ENCODE results near the gene POU2F3. TPM values are rescaled to one million over a fixed set of nuclear protein-coding genes. Genes with fewer than 3 reads are reported as not detected.

POU2F3 gene
- total and polyA plus RNA-seq, 11 donors, result 0.15 TPM; not detected in 10

DNA sequence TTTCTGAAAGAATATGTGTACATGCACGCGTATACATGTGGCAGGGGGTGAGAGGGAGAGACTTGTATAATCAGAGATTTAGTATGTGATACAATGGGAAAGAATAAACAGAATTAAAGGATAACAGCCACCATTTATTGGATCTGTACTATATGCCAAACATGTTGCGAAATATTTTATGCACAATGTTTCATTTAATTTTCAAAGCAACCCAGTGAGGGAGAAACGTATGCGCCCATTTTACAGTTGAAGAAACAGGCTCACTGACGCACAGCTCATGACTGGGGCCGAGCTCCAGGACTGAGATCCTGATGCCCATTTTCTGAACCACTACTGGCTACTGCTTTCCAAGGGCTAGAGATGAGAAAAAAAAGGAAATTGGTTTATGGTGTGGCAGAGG, 32.4 kb upstream of the POU2F3 start:
- H3K27me3 ChIP-seq, result no peaks in the 10 kb centered on the region
- WGBS, 4 donors, result 93 to 97% (median 96%) methylated on average over 7 of the region's 7 CpGs
- intact Hi-C loops (cut with DNase I), result no loop called here
- ATAC-seq (no peak), DNase-seq (no peak)
- H3K27ac ChIP-seq, result peak overlapping the region in 5 of 12 donors; percentile 23 to 87 (median 74)
- peaks cover 0 to 46% (median 24%) of the 10 kb centered on the region in 12 donors for H3K4me1 ChIP-seq
- H3K4me3 ChIP-seq, result no peak overlapping the region
- TF ChIP-seq CTCF (IDR thresholded peaks at IDR 0.05), result no peak
- TF ChIP-seq POLR2A (IDR thresholded peaks at IDR 0.05), result no peak
- no peaks in the 10 kb centered on the region for H3K9me3 ChIP-seq
- H3K36me3 ChIP-seq, result no peaks in the 10 kb centered on the region

GRCh38 chr11:120208001-120208441, 31.9 kb upstream of the POU2F3 start:
- Histone ChIP-seq H3K27ac (peak overlapping the region in 8 of 12 donors; percentile 23 to 87 (median 71)), H3K36me3 (no peaks in the 10 kb centered on the region), H3K4me1 (peaks cover 0 to 47% (median 25%) of the 10 kb centered on the region in 12 donors), H3K4me3 (no peak overlapping the region), H3K27me3 (no peaks in the 10 kb centered on the region), H3K9me3 (no peaks in the 10 kb centered on the region)
- WGBS, 4 donors, result 38 to 42% (median 39%) methylated on average over 13 of the region's 13 CpGs
- DNase-seq (peak in 1 of 5 donors; percentile 28), ATAC-seq (peak in 3 of 4 donors; percentile 2 to 12 (median 5))
- intact Hi-C loops (cut with DNase I), result no loop called here
- TF ChIP-seq POLR2A (IDR thresholded peaks at IDR 0.05), result no peak
- TF ChIP-seq CTCF (IDR thresholded peaks at IDR 0.05), result no peak

- TF ChIP-seq POLR2A (IDR thresholded peaks at IDR 0.05) (no peak), CTCF (IDR thresholded peaks at IDR 0.05) (no peak)
- WGBS, 4 donors, result 47 to 63% (median 55%) methylated on average over 6 of the region's 6 CpGs
- H3K27ac ChIP-seq, result peak overlapping the region in 8 of 12 donors; percentile 23 to 87 (median 71)
- H3K4me1 ChIP-seq, result peaks cover 0 to 47% (median 25%) of the 10 kb centered on the region in 12 donors
- no peaks in the 10 kb centered on the region for H3K27me3 ChIP-seq
- no peaks in the 10 kb centered on the region for H3K36me3 ChIP-seq
- H3K9me3 ChIP-seq, result no peaks in the 10 kb centered on the region
- DNase-seq (peak in 2 of 5 donors; percentile 67 to 69), ATAC-seq (peak in 3 of 4 donors; percentile 43 to 49 (median 49))
- H3K4me3 ChIP-seq, result no peak overlapping the region
- intact Hi-C loops (cut with DNase I), result no loop called here
Observed at GRCh38 chr11:120208777-120209176, 31.2 kb upstream of the POU2F3 start.

- Histone ChIP-seq H3K9me3 (no peaks in the 10 kb centered on the region), H3K27ac (peak overlapping the region; percentile 67 to 87 (median 77)), H3K4me3 (peak overlapping the region; percentile 54 to 94 (median 72)), H3K36me3 (peaks cover 0 to 11% (median 0%) of the 10 kb centered on the region in 9 donors), H3K4me1 (peaks cover 0 to 59% (median 27%) of the 10 kb centered on the region in 12 donors), H3K27me3 (no peaks in the 10 kb centered on the region)
- WGBS, 4 donors, result 24 to 31% (median 29%) methylated on average over 26 of the region's 26 CpGs
- DNase-seq (peak in 1 of 5 donors; percentile 71), ATAC-seq (no peak)
- intact Hi-C loops (cut with DNase I), result loop anchor here in 2 of 10 donors (5.0 kb wide), 2 partner anchors 33 to 38 kb away; no protein-coding TSS in a partner anchor
- TF ChIP-seq POLR2A (IDR thresholded peaks at IDR 0.05) (no peak), CTCF (IDR thresholded peaks at IDR 0.05) (no peak)
Observed at GRCh38 chr11:120209746-120210625, 30.0 kb upstream of the POU2F3 start.

All from heart left ventricle (tissue), 16 donors.